GM19372 (cell line): Measurements from ENCODE around the gene OSBPL1A.
"Not testable (repeated sequence)": the region's sequence is repeated elsewhere in the genome, so short reads cannot be mapped to it uniquely, and the experiment has no call there.

Source experiments
- ATAC-seq: cut with Tn5 transposase; IDR thresholded peaks from one replicate; pipeline ENCODE4 v1.9.1; 2021; ENCODE audit warnings: mild to moderate bottlenecking, low read depth, moderate library complexity; ENCODE audit not compliant: unreplicated experiment

The OSBPL1A gene

DNA sequence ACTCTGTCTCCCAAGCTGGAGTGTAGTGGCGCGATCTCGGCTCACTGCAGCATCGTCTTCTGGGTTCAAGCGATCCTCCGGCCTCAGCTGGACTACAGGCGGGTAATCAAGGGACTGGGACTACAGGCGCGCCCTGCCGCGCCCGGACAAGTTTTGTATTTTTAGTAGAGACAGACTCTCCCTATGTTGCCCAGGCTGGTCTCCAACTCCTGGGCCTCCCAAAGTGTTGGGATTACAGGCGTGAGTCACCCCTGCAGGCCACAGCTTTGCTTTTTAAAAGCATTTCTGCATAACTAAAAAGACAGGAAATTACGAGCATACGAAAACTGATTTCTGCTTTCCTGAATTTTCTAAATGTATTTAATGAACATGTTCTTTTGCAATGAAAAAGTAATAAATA is 916 bp upstream of the OSBPL1A start:
- ATAC-seq: no peak

DNA sequence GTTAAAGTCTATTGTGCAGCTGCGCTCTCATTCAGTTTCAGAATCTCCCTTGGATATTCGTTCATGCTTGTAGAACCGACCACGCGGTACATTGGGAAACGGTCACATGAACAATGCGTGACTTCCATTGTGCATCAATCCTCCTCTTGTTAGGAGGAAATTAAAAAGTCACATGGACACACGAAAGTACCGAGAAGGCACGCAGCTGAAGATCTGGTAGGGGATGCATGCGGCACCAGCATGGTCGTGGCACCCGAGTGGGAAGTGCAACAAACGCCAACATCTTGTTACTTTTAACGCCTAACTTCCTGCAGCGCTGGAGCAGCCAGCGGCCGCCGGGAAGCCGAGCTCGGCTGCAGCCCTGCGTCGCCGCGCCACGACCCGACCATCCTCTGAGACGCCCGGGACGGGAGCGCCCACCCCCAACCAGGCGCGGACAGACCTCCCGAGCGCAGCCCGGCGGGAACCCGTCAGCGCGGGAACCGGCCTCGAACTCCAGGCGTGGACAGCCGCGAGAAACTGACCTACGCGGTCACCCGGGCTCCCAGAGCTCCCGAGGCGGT is 412 bp downstream of the OSBPL1A start:
- no peak for ATAC-seq

DNA sequence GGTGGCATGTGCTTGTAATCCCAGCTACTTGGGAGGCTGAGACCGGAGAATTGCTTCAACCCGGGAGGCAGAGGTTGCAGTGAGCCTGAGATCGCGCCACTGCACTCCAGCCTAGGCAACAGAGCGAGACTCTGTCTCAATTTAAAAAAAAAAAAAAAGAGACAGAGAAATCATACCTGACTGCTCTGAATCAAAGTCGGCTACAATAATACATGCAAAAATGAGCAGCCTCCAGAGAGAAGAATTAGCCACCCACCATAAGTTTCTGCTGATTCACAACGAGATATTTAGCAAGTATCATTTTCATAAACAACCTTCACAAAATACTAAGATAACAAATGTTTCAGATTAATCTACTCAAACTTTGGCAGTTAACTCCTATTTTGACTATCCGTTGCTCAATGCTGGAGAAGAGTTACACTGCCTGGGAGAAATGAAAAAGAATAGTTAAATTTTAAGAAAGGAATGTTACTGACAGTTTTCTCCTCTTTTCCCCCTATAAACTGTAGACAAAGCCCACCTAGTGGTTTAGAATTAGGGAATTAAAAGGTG is 1.5 kb downstream of the OSBPL1A start:
- ATAC-seq: no peak

DNA sequence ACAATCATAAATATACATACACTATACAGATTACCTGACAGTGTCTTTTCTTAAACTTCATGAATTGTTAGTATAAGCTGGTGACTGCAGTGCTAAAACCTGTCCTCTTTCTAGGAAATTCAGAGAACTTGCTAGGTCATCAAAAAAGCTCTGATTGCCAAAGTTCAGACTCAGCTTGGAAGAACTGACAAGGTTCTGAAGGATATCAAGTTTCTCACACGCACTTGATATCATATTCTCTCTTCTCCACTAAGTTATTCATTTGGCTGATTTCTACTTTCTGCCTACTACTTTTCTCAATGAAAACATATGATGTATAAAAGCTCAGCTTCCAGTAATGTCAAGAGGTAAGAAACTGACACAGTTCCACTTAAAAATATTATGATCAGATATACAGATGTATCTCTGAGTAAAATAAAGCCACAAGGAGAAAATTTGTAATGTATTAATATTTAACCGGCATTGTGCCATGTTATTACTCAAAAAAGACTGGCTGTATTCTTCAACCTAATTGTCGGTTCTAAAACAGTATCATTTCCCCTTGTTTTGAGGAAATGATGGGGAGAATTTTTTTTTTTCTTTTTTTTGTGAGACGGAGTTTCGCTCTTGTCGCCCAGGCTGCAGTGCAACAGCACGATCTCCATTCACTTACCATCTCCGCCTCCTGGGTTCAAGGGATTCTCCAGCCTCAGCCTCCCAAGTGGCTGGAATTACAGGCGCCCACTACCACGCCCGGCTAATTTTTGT is 2.4 kb downstream of the OSBPL1A start:
- ATAC-seq: no peak

DNA sequence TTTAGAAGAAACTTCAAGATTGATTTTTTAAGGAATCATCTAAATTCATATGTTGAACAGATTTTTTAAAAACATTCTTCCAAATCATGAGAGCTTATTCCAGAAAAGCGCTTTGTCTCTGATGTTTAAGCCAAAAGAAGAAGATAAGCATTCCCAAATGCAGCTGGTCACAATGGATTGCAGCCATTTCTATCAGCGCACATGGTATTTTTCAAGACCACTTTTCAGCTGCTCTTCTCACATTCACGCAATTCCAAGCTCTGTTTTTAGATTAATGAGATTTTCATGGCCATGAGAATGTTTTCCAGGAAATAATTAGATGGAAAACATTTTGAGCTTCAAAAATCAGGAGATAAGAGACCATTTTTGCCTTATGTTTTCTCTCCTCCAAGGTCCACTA is 8.7 kb downstream of the OSBPL1A start:
- ATAC-seq: no peak

DNA sequence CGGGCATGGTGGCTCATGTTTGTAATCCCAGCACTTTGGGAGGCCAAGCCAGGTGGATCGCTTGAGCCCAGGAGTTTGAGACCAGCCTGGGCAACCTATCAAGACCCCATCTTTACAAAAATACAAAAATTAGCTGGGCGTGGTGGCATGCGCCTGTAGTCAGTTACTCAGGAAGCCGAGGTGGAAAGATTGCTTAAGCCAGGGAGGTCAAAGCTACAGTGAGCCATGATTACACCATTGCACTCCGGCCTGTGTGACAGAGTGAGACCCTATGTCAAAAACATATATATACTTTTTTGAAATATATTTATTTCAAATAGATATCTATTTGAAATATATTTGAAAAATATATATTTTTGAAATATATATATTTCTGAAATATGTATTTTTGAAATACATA is 10.9 kb downstream of the OSBPL1A start:
- no peak for ATAC-seq

DNA sequence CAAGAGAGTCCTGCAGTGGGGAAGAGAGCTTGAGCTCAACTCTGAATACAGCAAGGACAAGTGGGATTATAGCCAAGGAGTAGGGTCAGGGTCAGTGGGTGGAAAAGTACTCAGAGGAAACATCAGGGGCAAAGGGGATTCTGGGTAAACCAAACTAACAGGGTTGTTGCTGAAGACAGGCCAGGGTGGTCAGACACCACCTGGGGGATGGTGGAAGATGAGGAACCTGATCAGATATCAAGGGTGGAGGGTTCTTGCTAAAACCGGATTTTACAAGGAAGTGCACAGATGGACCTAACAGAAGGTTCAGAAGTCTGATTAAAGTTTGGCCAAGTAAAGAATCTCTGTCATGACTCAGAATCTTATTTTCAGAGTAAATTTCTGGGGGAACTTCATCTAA is 16.5 kb downstream of the OSBPL1A start:
- ATAC-seq: no peak

DNA sequence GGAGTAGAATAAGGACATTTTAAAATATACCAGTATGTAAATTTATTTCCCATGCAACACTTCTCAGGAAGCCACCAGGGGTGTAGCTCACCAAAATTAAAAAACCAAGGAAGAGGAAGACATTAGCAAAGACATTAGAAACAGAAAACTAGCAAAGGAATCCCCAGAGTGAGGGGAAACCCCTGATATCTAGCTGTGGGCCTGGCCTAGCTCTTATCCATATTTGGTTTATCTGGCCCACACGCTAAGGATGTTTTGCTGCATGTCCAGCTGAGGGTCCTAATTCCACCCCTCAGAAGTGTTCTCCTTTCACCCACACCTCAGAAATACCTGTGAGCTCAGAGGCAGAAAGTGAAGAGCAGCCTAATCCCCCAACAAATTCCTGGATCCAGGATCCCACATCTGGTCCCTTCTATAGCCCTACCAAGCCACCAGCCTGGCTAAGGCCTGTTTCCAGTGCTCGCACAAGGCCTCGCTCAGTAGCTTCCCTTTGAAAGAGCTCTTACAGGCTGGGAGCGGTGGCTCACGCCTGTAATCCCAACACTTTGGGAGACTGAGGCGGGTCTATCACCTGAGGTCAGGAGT is 17.4 kb downstream of the OSBPL1A start:
- no peak for ATAC-seq

DNA sequence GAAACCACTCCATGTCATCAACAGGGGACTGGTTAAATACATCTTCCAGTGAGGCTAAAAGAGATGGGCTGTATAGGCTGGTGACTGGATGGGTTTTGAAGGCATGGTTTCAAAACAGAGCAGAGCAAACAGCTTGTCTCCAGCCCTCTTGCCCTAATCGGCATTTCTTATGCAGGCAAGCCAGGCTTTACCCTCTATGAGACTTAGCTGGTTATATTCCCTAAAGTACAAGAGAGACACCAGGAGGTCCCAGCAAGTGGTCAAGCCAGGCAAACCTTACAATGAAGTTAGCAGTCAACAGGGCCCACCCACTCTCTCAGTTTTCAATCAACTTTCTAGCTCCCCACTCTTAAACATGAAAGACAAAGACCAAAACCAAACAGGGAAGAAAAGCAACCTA is 19.0 kb downstream of the OSBPL1A start:
- no peak for ATAC-seq

DNA sequence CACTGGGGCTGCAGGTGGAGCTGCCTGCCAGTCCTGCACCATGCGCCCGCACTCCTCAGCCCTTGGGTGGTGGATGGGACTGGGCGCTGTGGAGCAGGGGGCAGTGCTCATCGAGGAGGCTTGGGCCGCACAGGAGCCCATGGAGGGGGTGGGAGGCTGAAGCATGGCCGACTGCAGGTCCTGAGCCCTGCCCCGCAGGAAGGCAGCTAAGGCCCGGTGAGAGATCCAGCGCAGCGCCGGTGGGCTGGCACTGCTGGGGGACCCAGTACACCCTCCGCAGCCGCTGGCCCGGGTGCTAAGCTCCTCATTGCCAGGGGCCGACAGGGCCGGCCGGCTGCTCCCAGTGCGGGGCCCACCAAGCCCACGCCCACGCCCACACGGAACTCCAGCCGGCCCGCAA is 21.1 kb downstream of the OSBPL1A start:
- ATAC-seq: not testable (repeated sequence)

DNA sequence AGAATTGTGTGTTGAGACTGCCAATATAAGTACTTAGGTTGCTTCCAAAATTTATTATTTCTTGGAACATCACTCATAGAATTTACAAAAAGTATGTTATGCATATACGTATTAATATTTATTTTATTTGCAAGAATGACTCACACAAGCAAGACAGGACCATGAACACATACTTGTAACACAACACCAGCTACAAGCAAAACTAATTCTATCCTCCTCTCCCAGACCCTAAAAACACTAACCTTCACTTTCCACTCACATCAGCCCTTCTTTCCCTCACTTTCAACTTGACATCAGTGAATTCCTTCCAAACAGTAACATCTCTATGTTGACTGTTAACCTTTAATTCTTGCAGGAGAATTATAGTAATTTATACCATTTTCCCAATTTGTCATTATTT is 24.3 kb downstream of the OSBPL1A start:
- ATAC-seq: no peak

DNA sequence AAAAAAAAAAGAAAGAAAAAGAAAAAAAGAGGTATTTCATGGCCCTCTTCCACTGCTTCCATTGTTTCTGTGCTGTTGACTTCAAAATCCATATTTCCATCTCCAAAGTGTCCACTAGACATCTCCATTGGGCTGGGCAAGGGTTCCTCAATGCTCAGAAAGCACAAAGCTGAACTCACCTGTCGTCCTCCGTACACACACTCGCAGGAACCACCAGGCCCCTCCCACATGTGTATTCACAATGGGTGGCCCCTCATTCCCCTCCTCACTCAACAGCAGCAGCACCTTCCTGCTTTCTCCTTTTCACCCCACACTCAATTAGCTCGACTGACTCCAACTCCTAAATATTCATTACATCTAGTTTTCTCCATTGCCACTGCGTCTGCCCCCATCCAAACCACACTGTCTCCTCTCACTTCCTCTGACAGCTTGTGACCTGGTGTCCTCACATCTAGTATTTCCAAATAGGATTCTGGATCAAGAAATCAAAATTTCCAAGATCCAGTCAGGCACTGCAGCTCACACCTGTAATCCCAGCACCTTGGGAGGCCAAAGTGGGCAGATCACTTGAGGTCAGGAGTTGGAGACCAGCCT is 25.2 kb downstream of the OSBPL1A start:
- ATAC-seq: no peak

DNA sequence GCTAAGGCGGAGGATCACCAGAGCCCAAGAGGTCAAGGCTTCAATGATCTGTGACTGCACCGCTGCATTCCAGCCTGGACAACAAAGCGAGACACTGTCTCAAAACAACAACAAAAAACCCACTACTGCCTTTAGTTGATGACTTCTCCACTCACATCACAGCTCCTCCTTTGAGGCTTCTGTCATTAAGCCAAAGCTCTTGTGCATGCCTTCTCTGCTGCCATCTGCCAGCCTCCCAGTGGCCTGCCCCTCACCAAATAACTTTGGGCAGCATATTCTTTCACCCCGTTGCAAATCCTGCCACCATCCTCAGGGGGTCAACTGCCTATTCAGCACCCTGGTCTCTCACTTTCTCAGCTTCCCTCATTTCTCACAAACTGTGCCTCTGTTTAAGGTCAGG is 27.5 kb downstream of the OSBPL1A start:
- no peak for ATAC-seq

DNA sequence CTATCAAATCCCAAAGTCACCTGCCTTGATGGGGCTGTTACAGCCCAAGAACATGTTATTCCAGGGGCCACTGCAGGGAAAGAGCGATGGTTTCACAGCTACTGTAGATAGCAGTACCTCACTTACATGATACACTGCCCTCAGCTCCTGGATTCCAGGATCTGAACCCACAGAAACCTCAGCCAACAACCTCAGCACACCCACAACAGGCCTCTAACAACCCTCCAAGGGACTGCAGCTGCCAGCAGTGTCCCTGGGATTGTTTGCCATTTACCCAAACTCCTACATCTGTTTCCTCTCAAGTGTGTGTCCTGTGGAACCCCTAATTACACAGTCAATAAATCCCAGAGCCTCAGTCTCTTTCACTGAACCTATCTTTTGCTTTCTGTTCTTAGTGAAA is 28.2 kb downstream of the OSBPL1A start:
- no peak for ATAC-seq

DNA sequence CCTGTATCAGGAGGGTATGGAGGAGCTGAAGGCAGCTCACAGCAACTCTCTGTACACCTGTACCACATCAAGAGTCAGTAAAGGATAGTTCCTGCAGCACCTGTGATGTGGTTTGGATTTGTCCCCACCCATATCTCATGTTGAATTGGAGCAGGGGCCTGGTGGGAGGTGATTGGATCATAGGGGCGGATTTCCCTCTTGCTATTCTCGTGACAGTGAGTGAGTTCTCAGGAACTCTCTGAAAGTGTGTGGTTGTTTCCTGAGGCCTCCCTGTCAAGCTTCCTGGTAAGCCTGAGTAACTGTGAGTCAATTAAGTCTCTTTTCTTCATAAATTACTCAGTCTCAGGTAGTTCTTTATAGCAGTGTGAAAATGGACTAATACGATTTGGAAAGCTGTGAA is 28.9 kb downstream of the OSBPL1A start:
- no peak for ATAC-seq

DNA sequence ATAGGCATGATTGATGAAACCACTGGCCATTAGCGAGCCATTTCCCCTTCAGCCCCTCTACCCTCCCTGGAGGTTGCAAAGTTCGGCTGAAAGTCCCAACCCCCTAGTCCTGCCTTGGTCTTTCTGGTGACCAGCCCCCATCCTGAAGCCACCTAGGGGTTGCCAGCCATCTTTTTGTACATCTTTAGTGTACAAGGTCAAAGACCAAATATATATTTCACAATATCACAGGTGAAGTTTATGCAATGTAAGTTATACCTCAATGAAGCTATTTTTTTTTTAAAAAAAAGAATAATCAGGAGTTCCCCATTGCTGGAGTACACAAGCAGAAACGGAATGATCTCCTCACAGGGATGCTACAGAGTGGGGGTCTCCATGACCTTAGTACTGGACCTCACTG is 31.3 kb downstream of the OSBPL1A start:
- ATAC-seq: no peak

DNA sequence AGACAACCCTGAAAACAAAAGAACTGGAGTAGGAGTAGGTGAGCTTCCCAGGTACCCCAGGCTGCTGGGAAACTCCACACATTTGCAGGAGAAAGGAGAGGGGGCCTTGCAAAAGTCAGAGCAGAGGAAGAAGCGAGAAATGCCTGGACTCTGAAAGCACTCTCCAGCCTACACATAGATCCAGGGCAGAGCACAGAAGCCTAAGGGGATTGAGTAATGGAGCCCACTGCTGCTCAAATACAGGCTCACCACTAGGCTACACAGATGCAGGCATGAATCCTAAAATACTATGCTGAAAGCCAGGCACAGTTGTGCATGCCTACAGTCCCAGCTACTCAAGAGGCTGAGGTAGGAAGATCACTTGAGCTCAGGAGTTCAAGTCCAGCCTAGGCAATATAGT is 33.4 kb downstream of the OSBPL1A start:
- ATAC-seq: no peak

DNA sequence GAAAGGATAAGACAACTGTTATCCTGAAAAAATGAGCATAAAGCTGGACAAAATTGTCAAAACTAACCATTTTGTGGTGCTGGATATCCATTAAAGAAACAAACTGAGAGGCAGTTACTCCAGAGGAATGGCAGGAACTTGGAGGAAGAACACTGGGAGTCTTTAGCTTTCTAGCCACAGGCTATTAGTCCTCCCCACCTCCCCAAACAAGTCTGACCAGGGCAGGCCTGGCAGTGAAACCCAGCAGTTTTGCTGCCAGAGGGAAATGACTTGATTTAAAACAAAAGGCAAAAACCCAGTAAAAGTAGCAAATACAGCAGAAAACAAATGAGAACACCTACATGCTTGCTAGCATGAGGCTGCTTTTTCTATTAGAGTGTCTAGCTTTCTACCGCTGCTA is 34.9 kb downstream of the OSBPL1A start:
- ATAC-seq: no peak

DNA sequence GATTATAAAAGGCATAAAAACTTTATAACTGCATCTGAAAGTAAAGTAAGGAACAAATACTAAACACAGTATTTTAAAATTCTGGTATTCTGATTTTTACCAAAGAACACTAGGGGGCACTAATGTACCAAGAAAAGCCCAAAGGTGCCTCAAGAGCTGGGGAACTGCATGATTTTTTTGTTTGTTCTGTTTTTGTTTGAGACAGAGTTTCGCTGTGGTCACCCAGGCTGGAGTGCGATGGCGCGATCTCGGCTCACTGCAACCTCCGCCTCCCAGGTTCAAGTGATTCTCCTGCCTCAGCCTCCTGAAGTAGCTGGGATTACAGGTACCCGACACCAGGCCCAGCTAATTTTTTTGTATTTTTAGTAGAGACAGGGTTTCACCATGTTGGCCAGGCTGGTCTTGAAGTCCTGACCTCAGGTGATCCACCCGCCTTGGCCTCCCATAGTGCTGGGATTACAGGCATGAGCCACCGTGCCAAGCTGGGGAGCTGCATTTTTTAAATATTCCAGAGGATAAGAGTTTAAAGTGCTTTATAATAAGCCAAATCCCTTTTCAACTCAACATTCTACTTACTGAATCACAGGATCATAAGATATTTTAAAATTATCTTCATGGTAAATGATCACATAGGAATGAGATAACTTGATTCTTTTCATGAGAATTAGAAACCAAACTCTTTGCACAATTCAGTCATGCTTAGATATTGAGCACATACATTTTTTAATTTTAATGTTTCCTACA is 37.7 kb downstream of the OSBPL1A start:
- peak; percentile 74 for ATAC-seq

DNA sequence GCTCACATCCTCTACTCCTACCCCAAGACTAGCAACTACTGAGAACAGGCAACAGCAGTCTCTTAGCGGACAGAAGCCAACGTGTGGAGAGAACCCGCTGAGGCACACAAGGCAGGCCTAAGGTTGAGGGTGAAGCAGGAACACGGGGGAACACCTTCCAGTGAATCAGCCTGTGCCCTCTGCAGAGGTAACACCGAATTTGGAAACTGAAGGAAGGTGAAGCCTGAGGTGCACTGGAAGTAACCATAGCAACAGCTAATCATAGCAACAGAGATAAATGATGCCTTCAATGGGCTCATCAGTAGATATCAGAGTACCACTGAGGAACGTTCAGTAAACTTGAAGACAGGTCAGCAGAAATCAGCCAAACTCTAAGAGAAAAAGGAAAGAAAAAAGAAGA is 43.3 kb downstream of the OSBPL1A start:
- ATAC-seq: no peak

DNA sequence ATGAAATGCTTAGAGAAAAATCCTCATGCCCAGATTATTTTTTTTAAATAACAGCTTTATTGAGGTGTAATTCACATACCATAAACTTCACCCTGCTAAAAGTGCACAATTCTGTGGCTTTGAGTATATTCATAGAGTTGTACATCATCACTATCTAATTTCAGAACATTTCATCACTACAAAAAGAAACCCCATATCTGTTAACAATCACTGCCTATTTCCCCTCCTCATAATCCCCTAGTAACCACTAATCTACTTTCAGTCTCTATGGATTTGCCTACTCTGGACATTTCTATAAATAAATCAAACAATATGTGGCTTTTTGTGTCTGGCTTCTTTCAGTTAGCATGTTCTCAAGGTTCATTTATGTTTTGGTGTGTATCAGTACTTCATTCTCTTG is 51.4 kb downstream of the OSBPL1A start:
- ATAC-seq: no peak
